Thyroid gland (tissue), 4 donors: ENCODE measurements around the gene FH. TPM values are rescaled to one million over a fixed set of nuclear protein-coding genes. Genes with fewer than 3 reads are reported as not detected.

ENCODE experiments used
- DNase-seq, 2 donors: peaks; one replicate each; pipeline ENCODE4 v3.0.0-alpha.2; 2019
- H3K27ac ChIP-seq, 3 donors: fragments of 200-600 bp; sonication (generic); 1 replicate in 2 of 3; 2 replicates in 1 of 3; pipeline ENCODE4 v1.5.1; 2016 to 2019; ENCODE audit warnings: mild to moderate bottlenecking in 1 of 3, moderate library complexity in 1 of 3
- H3K27me3 ChIP-seq: fragments of 200-600 bp; sonication (generic); one replicate; pipeline ENCODE4 v1.5.1; 2019
- H3K36me3 ChIP-seq, 2 donors: fragments of 200-600 bp; sonication (generic); one replicate each; pipeline ENCODE4 v1.5.1; 2016 to 2019
- H3K4me1 ChIP-seq, 2 donors: fragments of 200-600 bp; sonication (generic); one replicate each; pipeline ENCODE4 v1.5.1; 2017 to 2019
- H3K4me3 ChIP-seq, 3 donors: fragments of 200-600 bp; sonication (generic); replicated peaks in 1 of 3; 1 replicate in 2 of 3; 2 replicates in 1 of 3; pipeline ENCODE4 v1.5.1; 2016; ENCODE audit warnings: mild to moderate bottlenecking in 1 of 3
- H3K9me3 ChIP-seq: fragments of 200-600 bp; sonication (generic); one replicate; pipeline ENCODE4 v1.5.1; 2017
- CTCF ChIP-seq, 6 experiments: fragments of 200-600 bp in 3 of 6; fragments of 450-650 bp in 3 of 6; sonication (generic) in 3 of 6; IDR thresholded peaks; one replicate each; pipeline ENCODE4 v1.5.1; 2016 to 2019; ENCODE audit warnings: antibody characterized with exemption in 6 of 6, mild to moderate bottlenecking in 2 of 6, inconsistent platforms in 1 of 6, moderate library complexity in 1 of 6
- POLR2A ChIP-seq, 2 donors: fragments of 450-650 bp; IDR thresholded peaks; one replicate each; pipeline ENCODE4 v1.6.1; 2017; ENCODE audit warnings: antibody characterized with exemption in 2 of 2, mild to moderate bottlenecking in 2 of 2, moderate library complexity in 1 of 2
- WGBS, 2 donors: methylation state at CpG; one replicate each; pipeline ENCODE4 v1.1.5; 2017; 5-methylcytosine and 5-hydroxymethylcytosine counted together
- intact Hi-C: fragments of 100-400 bp; cut with DNase I; formaldehyde crosslinking; loops from one replicate; pipeline ENCODE4 v1.15.1; 2023
- total RNA-seq, 4 donors: library from RNA; depleted of rRNA; stranded (reverse); fragments of >200 nt; gene quantifications; one replicate each; pipeline ENCODE4 v1.2.3, GENCODE V29; 2016

FH gene
- total RNA-seq, 4 donors from 2014 or later: 52.7 to 84.3 (median 64.6) TPM

- 81 to 88% methylated on average over 2 of the region's 2 CpGs for WGBS, 2 donors
- no peak overlapping the region for H3K27ac ChIP-seq
- H3K4me1 ChIP-seq: peaks cover 5 to 9% of the 10 kb centered on the region in 2 donors
- no peaks in the 10 kb centered on the region for H3K9me3 ChIP-seq
- intact Hi-C loops: no loop called here
- H3K27me3 ChIP-seq: no peaks in the 10 kb centered on the region
- no peak overlapping the region for H3K4me3 ChIP-seq
- H3K36me3 ChIP-seq: no peaks in the 10 kb centered on the region
- DNase-seq: no peak
- TF ChIP-seq POLR2A (IDR thresholded peaks at IDR 0.05): no peak
- TF ChIP-seq CTCF (IDR thresholded peaks at IDR 0.05): no peak
Observed at GRCh38 chr1:241521718-241522117, 2.2 kb upstream of the FH start.

GRCh38 chr1:241520080-241520465 is 518 bp upstream of the FH start:
- peaks cover 5 to 9% of the 10 kb centered on the region in 2 donors for H3K4me1 ChIP-seq
- no peaks in the 10 kb centered on the region for H3K27me3 ChIP-seq
- H3K4me3 ChIP-seq: peak overlapping the region in 2 of 3 donors; percentile 12 to 51
- TF ChIP-seq POLR2A (IDR thresholded peaks at IDR 0.05) (no peak), CTCF (IDR thresholded peaks at IDR 0.05) (no peak)
- intact Hi-C loops: no loop called here
- H3K27ac ChIP-seq: peak overlapping the region; percentile 27 to 75 (median 35)
- WGBS, 2 donors: 13 to 29% methylated on average over 6 of the region's 6 CpGs
- no peak for DNase-seq
- peaks cover 0 to 3% of the 10 kb centered on the region in 2 donors for H3K36me3 ChIP-seq
- H3K9me3 ChIP-seq: no peaks in the 10 kb centered on the region

GRCh38 chr1:241518476-241519307 is 863 bp downstream of the FH start:
- WGBS, 2 donors: 5 to 9% methylated on average over 14 to 27 of the region's 28 CpGs
- no peak for TF ChIP-seq CTCF (IDR thresholded peaks at IDR 0.05)
- H3K27ac ChIP-seq: peak overlapping the region in 2 of 3 donors; percentile 75
- no peaks in the 10 kb centered on the region for H3K27me3 ChIP-seq
- intact Hi-C loops: no loop called here
- DNase-seq: peak; percentile 14 to 49
- no peaks in the 10 kb centered on the region for H3K9me3 ChIP-seq
- H3K4me3 ChIP-seq: peak overlapping the region; percentile 55 to 89 (median 70)
- H3K36me3 ChIP-seq: peaks cover 0 to 3% of the 10 kb centered on the region in 2 donors
- peaks cover 5 to 9% of the 10 kb centered on the region in 2 donors for H3K4me1 ChIP-seq

GRCh38 chr1:241513378-241513777 is 6.2 kb downstream of the FH start:
- intact Hi-C loops: no loop called here
- Histone ChIP-seq H3K4me1 (peaks cover 1 to 7% of the 10 kb centered on the region in 2 donors), H3K9me3 (no peaks in the 10 kb centered on the region), H3K27me3 (no peaks in the 10 kb centered on the region), H3K4me3 (no peak overlapping the region), H3K36me3 (peaks cover 9 to 31% of the 10 kb centered on the region in 2 donors), H3K27ac (no peak overlapping the region)
- no peak for DNase-seq
- no peak for TF ChIP-seq POLR2A (IDR thresholded peaks at IDR 0.05)
- WGBS, 2 donors: 92 to 96% methylated on average over 5 of the region's 5 CpGs

- no peaks in the 10 kb centered on the region for H3K27me3 ChIP-seq
- TF ChIP-seq CTCF (IDR thresholded peaks at IDR 0.05): no peak
- no peak for TF ChIP-seq POLR2A (IDR thresholded peaks at IDR 0.05)
- no peaks in the 10 kb centered on the region for H3K4me1 ChIP-seq
- no peak for DNase-seq
- H3K9me3 ChIP-seq: no peaks in the 10 kb centered on the region
- no peak overlapping the region for H3K4me3 ChIP-seq
- no peak overlapping the region for H3K27ac ChIP-seq
- intact Hi-C loops: no loop called here
- 95% methylated on average over 2 of the region's 2 CpGs for WGBS, 2 donors
- peaks cover 30 to 67% of the 10 kb centered on the region in 2 donors for H3K36me3 ChIP-seq
Observed at GRCh38 chr1:241507189-241507863, 12.2 kb downstream of the FH start.
